HEK293 (cell line): Measurements from ENCODE around the gene PTPRF.

Source experiments
- CTCF ChIP-seq: fragments of 450-650 bp; formaldehyde crosslinking; IDR thresholded peaks from 2 replicates; pipeline ENCODE4 v1.5.1; 2016; ENCODE audit warnings: missing biosample characterization, missing genetic modification characterization
- EGR2 ChIP-seq: fragments of 450-650 bp; formaldehyde crosslinking; IDR thresholded peaks from 2 replicates; pipeline ENCODE4 v1.5.1; 2016; ENCODE audit warnings: low read depth, missing biosample characterization, missing genetic modification characterization
- GLI2 ChIP-seq: fragments of 450-650 bp; formaldehyde crosslinking; IDR thresholded peaks from 2 replicates; pipeline ENCODE4; 2017; ENCODE audit warnings: missing biosample characterization, missing genetic modification characterization, low read depth, borderline replicate concordance
- MZF1 ChIP-seq: fragments of 450-650 bp; formaldehyde crosslinking; IDR thresholded peaks from 2 replicates; pipeline ENCODE4 v1.5.1; 2017; ENCODE audit warnings: missing biosample characterization, missing genetic modification characterization, borderline replicate concordance
- ZBTB21 ChIP-seq: fragments of 450-650 bp; formaldehyde crosslinking; IDR thresholded peaks from 2 replicates; pipeline ENCODE4 v1.5.1; 2017; ENCODE audit warnings: missing biosample characterization, missing genetic modification characterization
- ZNF302 ChIP-seq: fragments of 450-650 bp; formaldehyde crosslinking; IDR thresholded peaks from 2 replicates; pipeline ENCODE4 v1.5.1; 2016; ENCODE audit warnings: missing biosample characterization, missing genetic modification characterization, low read depth
- ZNF514 ChIP-seq: fragments of 450-650 bp; formaldehyde crosslinking; IDR thresholded peaks from 2 replicates; pipeline ENCODE4 v1.5.1; 2016; ENCODE audit warnings: missing biosample characterization, missing genetic modification characterization
- ZNF654 ChIP-seq: fragments of 450-650 bp; formaldehyde crosslinking; IDR thresholded peaks from 2 replicates; pipeline ENCODE4 v1.5.1; 2016; ENCODE audit warnings: low read depth, missing biosample characterization, missing genetic modification characterization
- ZNF660 ChIP-seq: fragments of 450-650 bp; IDR thresholded peaks from 2 replicates; pipeline ENCODE4 v1.5.1; 2018; ENCODE audit warnings: missing biosample characterization, mild to moderate bottlenecking, missing genetic modification characterization
- ZNF830 ChIP-seq: fragments of 450-650 bp; IDR thresholded peaks from 2 replicates; pipeline ENCODE4 v1.5.0; 2018; ENCODE audit warnings: missing biosample characterization, missing genetic modification characterization, low read depth, mild to moderate bottlenecking, moderate library complexity

DNA sequence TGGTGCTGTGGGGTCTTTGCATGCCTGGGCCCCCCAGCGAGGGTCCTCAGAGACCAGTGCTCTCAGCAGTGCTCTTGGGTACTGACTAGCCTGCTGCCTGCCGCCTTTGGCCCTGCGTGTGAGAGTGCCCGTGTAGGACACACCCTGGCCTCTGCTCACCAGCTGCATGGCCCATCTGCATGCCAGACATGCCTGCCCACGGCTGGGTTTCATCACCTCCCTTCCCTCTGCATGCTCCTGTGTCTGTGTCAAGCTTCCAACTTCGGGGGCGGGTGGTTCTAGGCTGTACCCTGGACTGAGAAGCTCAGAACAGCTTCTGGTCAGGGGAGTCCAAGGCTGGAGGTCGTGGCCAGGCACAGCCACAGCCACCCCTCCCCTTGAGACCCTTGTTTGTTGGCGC, 56.9 kb downstream of the PTPRF start:
- TF ChIP-seq CTCF (tag by site-specific recombination) (no peak), MZF1 (tag by site-specific recombination) (no peak), GLI2 (tag by site-specific recombination) (no peak), ZNF660 (tag by site-specific recombination) (no peak), ZBTB21 (tag by site-specific recombination) (no peak), EGR2 (tag by site-specific recombination) (0 out of 2 replicates have a peak, but pooled peaks have one; percentile 9), ZNF830 (tag by site-specific recombination) (no peak), ZNF514 (tag by site-specific recombination) (no peak), ZNF654 (tag by site-specific recombination) (no peak), ZNF302 (tag by site-specific recombination) (no peak)
